Measurements from ENCODE around the gene FAM13C.
A peak's percentile ranks its signal among the peaks of the same experiment; 100 is the strongest.

Gene FAM13C

GRCh38 chr10:59315465-59315864 is 46.9 kb downstream of the FAM13C start:
- no peak for DNase-seq (ENCODE audit: low read depth)

- no peak for DNase-seq (ENCODE audit: low read depth)
These were observed 48.1 kb downstream of the FAM13C start for GRCh38 chr10:59314268-59314667.

GRCh38 chr10:59312247-59312646 is 50.1 kb downstream of the FAM13C start:
- DNase-seq (ENCODE audit: low read depth) = no peak

GRCh38 chr10:59311025-59311424 is 51.3 kb downstream of the FAM13C start:
- no peak for DNase-seq (ENCODE audit: low read depth)

- no peak for DNase-seq (ENCODE audit: low read depth)
These were observed 51.9 kb downstream of the FAM13C start for GRCh38 chr10:59310324-59310914.

- no peak for DNase-seq (ENCODE audit: low read depth)
These were observed 57.7 kb downstream of the FAM13C start for GRCh38 chr10:59304521-59305097.

GRCh38 chr10:59303018-59303417 is 59.3 kb downstream of the FAM13C start:
- no peak for DNase-seq (ENCODE audit: low read depth)

- no peak for DNase-seq (ENCODE audit: low read depth)
These were observed 60.0 kb downstream of the FAM13C start for GRCh38 chr10:59302381-59302780.

- no peak for DNase-seq (ENCODE audit: low read depth)
These were observed 61.1 kb downstream of the FAM13C start for GRCh38 chr10:59301067-59301754.

- no peak for DNase-seq (ENCODE audit: low read depth)
These were observed 62.0 kb downstream of the FAM13C start for GRCh38 chr10:59300386-59300785.

GRCh38 chr10:59299933-59300332 is 62.4 kb downstream of the FAM13C start:
- DNase-seq (ENCODE audit: low read depth) = no peak

- DNase-seq (ENCODE audit: low read depth) = peak; percentile 4
These were observed 71.9 kb downstream of the FAM13C start for GRCh38 chr10:59290448-59290847.

GRCh38 chr10:59289853-59290252 is 72.5 kb downstream of the FAM13C start:
- no peak for DNase-seq (ENCODE audit: low read depth)

GRCh38 chr10:59287587-59288255 is 74.6 kb downstream of the FAM13C start:
- DNase-seq (ENCODE audit: low read depth) = no peak

GRCh38 chr10:59285848-59286247 is 76.5 kb downstream of the FAM13C start:
- no peak for DNase-seq (ENCODE audit: low read depth)

- DNase-seq (ENCODE audit: low read depth) = no peak
These were observed 77.3 kb downstream of the FAM13C start for GRCh38 chr10:59285073-59285472.

GRCh38 chr10:59284118-59284975 is 78.0 kb downstream of the FAM13C start:
- no peak for DNase-seq (ENCODE audit: low read depth)

GRCh38 chr10:59283456-59284091 is 78.8 kb downstream of the FAM13C start:
- DNase-seq (ENCODE audit: low read depth) = no peak

GRCh38 chr10:59281861-59282260 is 80.5 kb downstream of the FAM13C start:
- no peak for DNase-seq (ENCODE audit: low read depth)

GRCh38 chr10:59279991-59280505 is 82.3 kb downstream of the FAM13C start:
- no peak for DNase-seq (ENCODE audit: low read depth)

GRCh38 chr10:59279476-59279875 is 82.9 kb downstream of the FAM13C start:
- no peak for DNase-seq (ENCODE audit: low read depth)

All from ELR (cell line).